Brain microvascular endothelial cell (primary cell): ENCODE data around the gene SRGAP2B.
"Not testable (repeated sequence)": the region's sequence is repeated elsewhere in the genome, so short reads cannot be mapped to it uniquely, and the experiment has no call there.

ENCODE experiments used
- DNase-seq: peaks from one replicate; pipeline ENCODE4 v3.0.0-alpha.2; 2020
- H3K27ac ChIP-seq: fragments of 250-450 bp; sonication (Bioruptor Pico); 2 replicates; pipeline ENCODE4 v1.5.1; 2020; ENCODE audit warnings: mild to moderate bottlenecking, moderate library complexity
- H3K27me3 ChIP-seq: fragments of 250-450 bp; sonication (Bioruptor Pico); replicated peaks from 2 replicates; pipeline ENCODE4 v1.5.1; 2020; ENCODE audit warnings: mild to moderate bottlenecking
- H3K36me3 ChIP-seq: fragments of 250-450 bp; sonication (Bioruptor Pico); replicated peaks from 2 replicates; pipeline ENCODE4 v1.5.1; 2020; ENCODE audit warnings: mild to moderate bottlenecking
- H3K4me3 ChIP-seq: 2 replicates; pipeline ENCODE4 v1.5.1; 2011; ENCODE audit warnings: low read depth, mild to moderate bottlenecking, control low read depth, low read length, moderate library complexity
- in situ Hi-C: cut with HindIII; loops from 2 replicates; pipeline ENCODE4 v1.10.0; 2017; ENCODE audit warnings: low sequenced_read_pairs, low pct_ligation_motif_present

Gene SRGAP2B

DNA sequence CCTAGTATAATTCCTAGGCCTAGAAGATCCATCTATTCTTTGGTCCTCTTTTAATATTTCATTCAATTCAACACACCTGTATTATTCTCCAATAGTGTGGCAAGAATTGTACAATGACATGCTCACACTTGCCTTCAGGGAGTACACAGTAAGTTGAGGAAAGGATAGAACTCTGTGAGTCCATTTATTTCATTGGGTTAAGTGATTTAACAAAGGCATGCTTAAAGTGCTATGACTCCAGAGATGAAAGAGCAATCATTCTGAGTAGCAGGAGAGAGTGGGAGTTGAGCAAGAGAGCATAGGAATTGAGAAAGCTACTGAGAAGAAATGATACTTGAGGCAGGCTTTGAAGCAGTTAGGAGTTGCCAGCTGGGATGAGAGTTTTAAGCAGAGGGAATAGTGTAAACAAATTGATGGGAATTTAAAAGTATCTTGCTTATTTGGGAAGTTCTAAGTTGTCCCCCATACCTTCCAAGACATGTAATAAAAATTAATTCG, 19.5 kb upstream of the SRGAP2B start:
- H3K27me3 ChIP-seq, DNase-seq, H3K4me3 ChIP-seq, H3K27ac ChIP-seq, in situ Hi-C loops, H3K36me3 ChIP-seq: not testable (repeated sequence)

DNA sequence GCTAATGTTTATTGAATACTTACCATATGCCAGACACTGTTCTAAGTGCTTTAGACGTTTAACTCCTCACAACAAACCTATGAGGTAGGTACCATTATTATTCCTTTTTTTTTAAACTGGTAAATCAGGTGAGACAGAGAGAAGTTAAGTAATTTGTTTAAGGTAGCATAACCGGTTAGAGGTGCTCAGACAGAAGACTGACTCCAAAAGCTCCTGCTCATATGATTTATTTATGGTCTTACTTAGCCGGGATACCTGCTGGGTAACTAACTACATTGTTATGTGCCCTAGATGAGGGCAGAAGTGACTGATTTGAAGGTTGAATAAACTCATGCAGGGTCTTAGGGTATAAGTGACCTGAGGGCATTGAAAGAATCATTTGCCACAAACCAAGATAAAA, 17.6 kb upstream of the SRGAP2B start:
- in situ Hi-C loops, result not testable (repeated sequence)

GRCh38 chr1:145111674-145112073, 16.5 kb upstream of the SRGAP2B start:
- DNase-seq, H3K27ac ChIP-seq, H3K27me3 ChIP-seq, in situ Hi-C loops, H3K4me3 ChIP-seq, H3K36me3 ChIP-seq: not testable (repeated sequence)

More for the DNA sequence above, 17.6 kb upstream of the SRGAP2B start:
- not testable (repeated sequence) for H3K4me3 ChIP-seq, H3K27ac ChIP-seq, H3K27me3 ChIP-seq, DNase-seq, H3K36me3 ChIP-seq

GRCh38 chr1:145103294-145103693, 8.2 kb upstream of the SRGAP2B start:
- H3K27me3 ChIP-seq, DNase-seq, H3K27ac ChIP-seq, in situ Hi-C loops, H3K4me3 ChIP-seq, H3K36me3 ChIP-seq: not testable (repeated sequence)

- H3K27ac ChIP-seq, in situ Hi-C loops, DNase-seq, H3K4me3 ChIP-seq, H3K27me3 ChIP-seq, H3K36me3 ChIP-seq: not testable (repeated sequence)
Measured at GRCh38 chr1:145101725-145102124, 6.6 kb upstream of the SRGAP2B start.

GRCh38 chr1:145094655-145095211, 395 bp downstream of the SRGAP2B start:
- in situ Hi-C loops, H3K36me3 ChIP-seq, H3K27ac ChIP-seq, H3K27me3 ChIP-seq: not testable (repeated sequence)
- peak; percentile 20 for DNase-seq
- peak overlapping the region; percentile 51 for H3K4me3 ChIP-seq

- H3K36me3 ChIP-seq, H3K27ac ChIP-seq, in situ Hi-C loops, H3K27me3 ChIP-seq: not testable (repeated sequence)
- peak; percentile 51 for DNase-seq
- peak overlapping the region; percentile 39 for H3K4me3 ChIP-seq
Measured at GRCh38 chr1:145093517-145094149, 1.5 kb downstream of the SRGAP2B start.

DNA sequence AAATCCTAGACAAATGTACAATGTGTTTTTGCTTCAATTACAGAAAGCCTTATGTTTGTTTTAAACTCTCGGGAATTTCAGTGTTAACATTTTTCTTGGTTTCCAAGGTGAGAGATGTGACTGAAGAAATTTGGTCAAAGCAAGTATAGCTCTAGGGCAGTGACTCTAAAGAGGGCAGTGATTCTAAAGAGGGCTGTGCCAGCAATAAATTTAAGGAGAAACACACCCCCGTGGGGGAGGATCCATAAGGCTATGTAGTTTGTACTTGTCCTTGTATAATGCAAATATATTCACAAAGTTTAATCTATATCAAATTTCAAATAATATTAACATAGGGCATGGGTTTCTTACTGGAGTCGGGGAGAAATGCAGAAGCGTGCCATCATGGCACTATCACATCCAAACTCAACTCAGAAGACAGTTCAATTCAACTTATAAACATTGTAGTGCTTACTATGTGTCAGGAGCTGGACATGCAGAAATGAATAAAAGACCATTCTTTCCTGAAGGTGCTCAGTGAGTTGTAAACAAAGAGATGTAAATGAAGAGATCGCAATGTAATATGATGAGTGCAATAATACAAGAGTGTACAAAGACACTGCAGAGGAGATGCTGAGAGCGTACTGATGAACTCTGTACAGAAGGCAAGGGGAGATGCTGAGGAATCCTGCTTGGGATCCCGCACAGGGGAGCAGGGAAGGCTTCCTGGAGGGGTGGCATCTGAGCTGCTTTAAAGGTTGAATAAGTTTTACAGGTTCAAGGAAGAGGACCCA, 12.5 kb downstream of the SRGAP2B start:
- in situ Hi-C loops, DNase-seq, H3K27ac ChIP-seq, H3K4me3 ChIP-seq, H3K27me3 ChIP-seq, H3K36me3 ChIP-seq: not testable (repeated sequence)

DNA sequence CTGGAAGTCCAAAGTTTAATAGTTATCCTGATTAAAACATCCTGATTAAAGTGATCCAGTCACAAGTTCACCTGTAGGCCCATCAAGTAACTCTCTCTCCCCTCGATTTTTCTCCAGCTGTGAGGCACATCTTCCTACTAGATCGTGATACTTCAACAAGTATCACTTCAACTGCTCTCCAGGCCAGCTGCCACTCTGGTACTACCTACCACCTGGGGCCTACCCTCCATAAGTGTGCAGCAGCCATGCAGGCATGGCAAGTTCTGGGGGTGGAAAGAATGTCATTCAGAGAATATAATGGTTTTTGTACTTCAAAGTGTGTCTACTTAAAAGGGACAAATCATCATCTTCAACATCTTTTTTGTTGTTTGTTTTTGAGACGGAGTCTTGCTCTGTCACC, 14.9 kb downstream of the SRGAP2B start:
- in situ Hi-C loops, H3K4me3 ChIP-seq, H3K27me3 ChIP-seq, H3K27ac ChIP-seq, H3K36me3 ChIP-seq, DNase-seq: not testable (repeated sequence)

DNA sequence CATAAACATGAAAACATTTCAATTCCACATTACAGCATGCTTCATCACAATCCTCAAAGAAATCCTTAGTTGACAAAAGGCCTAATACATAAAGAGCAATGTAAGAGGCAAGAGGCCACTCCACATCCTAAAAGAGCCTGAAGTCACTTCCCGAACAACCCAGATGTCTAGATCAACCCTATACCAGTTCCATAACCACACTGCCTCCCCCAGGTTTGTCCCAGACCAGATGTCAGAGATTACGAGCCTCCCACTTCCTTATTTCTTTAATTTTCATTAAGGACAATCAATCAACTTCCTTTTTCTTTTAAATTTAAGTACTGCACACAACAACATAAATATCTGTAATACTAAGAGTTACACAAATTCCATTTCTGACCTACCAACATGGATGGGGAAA, 15.4 kb downstream of the SRGAP2B start:
- H3K4me3 ChIP-seq, H3K27me3 ChIP-seq, H3K27ac ChIP-seq, H3K36me3 ChIP-seq, DNase-seq, in situ Hi-C loops: not testable (repeated sequence)

DNA sequence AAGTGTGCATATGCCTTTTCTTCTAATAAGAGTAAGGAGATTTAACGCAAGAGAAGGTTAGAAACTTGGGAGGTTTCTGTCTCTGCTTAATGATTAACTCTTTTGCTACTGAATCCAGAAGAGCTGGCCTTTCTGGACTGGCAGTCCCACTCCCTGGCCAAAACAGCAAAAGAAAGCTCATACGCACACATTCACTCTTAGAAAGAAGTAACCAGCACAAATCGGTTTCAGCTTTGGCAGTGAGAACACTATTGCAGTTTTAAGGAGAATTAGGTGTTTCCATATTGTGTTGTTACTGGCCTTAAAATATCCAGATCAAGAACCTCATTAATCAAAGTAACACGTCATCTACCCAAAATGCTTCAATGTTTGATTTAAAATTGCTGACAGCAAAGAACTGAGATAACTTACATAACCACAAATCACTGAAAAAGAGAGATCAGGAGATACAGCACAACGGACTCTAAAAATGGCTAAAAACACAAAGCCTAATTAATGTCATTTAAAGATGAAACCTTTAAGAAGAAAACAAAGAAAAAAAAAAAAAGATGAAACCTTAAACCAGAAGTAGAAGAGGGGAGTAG, 16.2 kb downstream of the SRGAP2B start:
- H3K27ac ChIP-seq, H3K36me3 ChIP-seq, H3K4me3 ChIP-seq, DNase-seq, in situ Hi-C loops, H3K27me3 ChIP-seq: not testable (repeated sequence)

- not testable (repeated sequence) for H3K27ac ChIP-seq
Measured at GRCh38 chr1:145077872-145078786, 17.0 kb downstream of the SRGAP2B start.

GRCh38 chr1:145076877-145077276, 18.3 kb downstream of the SRGAP2B start:
- in situ Hi-C loops, H3K27ac ChIP-seq, H3K4me3 ChIP-seq, DNase-seq, H3K27me3 ChIP-seq, H3K36me3 ChIP-seq: not testable (repeated sequence)

More at GRCh38 chr1:145077872-145078786, 17.0 kb downstream of the SRGAP2B start:
- H3K27me3 ChIP-seq, in situ Hi-C loops, DNase-seq, H3K4me3 ChIP-seq, H3K36me3 ChIP-seq: not testable (repeated sequence)
